Liver (tissue), 9 donors: ENCODE data around the gene FGD4. TPM values are rescaled to one million over a fixed set of nuclear protein-coding genes. Genes with fewer than 3 reads are reported as not detected.

Experiments
- DNase-seq: peaks from one replicate; pipeline ENCODE4 v3.0.0-alpha.2; 2017; ENCODE audit warnings: low spot score
- H3K27ac ChIP-seq, 2 donors: one replicate each; pipeline ENCODE4 v1.7.0; 2013; ENCODE audit warnings: inconsistent platforms in 2 of 2, low read length in 2 of 2, control low read depth in 1 of 2, low read depth in 1 of 2, mild to moderate bottlenecking in 1 of 2
- H3K27me3 ChIP-seq, 4 donors: one replicate each; pipeline versions ENCODE4 v1.6.1 to v1.7.0; 2013; ENCODE audit warnings: low read length in 3 of 4, inconsistent platforms in 1 of 4, mild to moderate bottlenecking in 1 of 4, moderate library complexity in 1 of 4; ENCODE audit not compliant: control insufficient read depth in 4 of 4, insufficient read depth in 4 of 4
- H3K36me3 ChIP-seq, 4 donors: one replicate each; pipeline versions ENCODE4 v1.6.1 to v1.7.0; 2013; ENCODE audit warnings: low read length in 3 of 4, mild to moderate bottlenecking in 3 of 4, low read depth in 1 of 4, moderate library complexity in 1 of 4; ENCODE audit not compliant: control insufficient read depth in 4 of 4, insufficient read depth in 3 of 4
- H3K4me1 ChIP-seq, 4 donors: one replicate each; pipeline versions ENCODE4 v1.6.1 to v1.7.0; 2013; ENCODE audit warnings: low read length in 3 of 4, mild to moderate bottlenecking in 3 of 4, moderate library complexity in 1 of 4; ENCODE audit not compliant: control insufficient read depth in 4 of 4, insufficient read depth in 4 of 4
- H3K4me3 ChIP-seq, 3 donors: one replicate each; pipeline versions ENCODE4 v1.6.1 to v1.7.0; 2013; ENCODE audit warnings: low read length in 3 of 3, control low read depth in 1 of 3, low read depth in 1 of 3, mild to moderate bottlenecking in 1 of 3
- H3K9ac ChIP-seq, 2 donors: one replicate each; pipeline ENCODE4 v1.7.0; 2013; ENCODE audit warnings: low read length in 2 of 2, mild to moderate bottlenecking in 2 of 2, moderate library complexity in 2 of 2, control low read depth in 1 of 2, low read depth in 1 of 2
- H3K9me3 ChIP-seq, 4 donors: one replicate each; pipeline versions ENCODE4 v1.6.1 to v1.7.0; 2013; ENCODE audit warnings: low read length in 3 of 4; ENCODE audit not compliant: control insufficient read depth in 4 of 4
- EGR1 ChIP-seq, 2 donors: IDR thresholded peaks; 2 replicates each; pipeline ENCODE4 v1.6.1; 2016 to 2018; ENCODE audit warnings: antibody characterized with exemption in 2 of 2, low read depth in 2 of 2
- FOXA1 ChIP-seq: IDR thresholded peaks from 2 replicates; pipeline ENCODE4 v1.6.1; 2016; ENCODE audit warnings: antibody characterized with exemption
- FOXA2 ChIP-seq: IDR thresholded peaks from 2 replicates; pipeline ENCODE4 v1.6.1; 2016; ENCODE audit warnings: antibody characterized with exemption
- GABPA ChIP-seq, 2 donors: IDR thresholded peaks in 1 of 2; conservative IDR thresholded peaks in 1 of 2; 2 replicates each; pipeline ENCODE4 v1.6.1; 2016; ENCODE audit warnings: antibody characterized with exemption in 2 of 2, mild to moderate bottlenecking in 1 of 2, moderate library complexity in 1 of 2
- HNF4A ChIP-seq, 2 donors: conservative IDR thresholded peaks; 2 replicates each; pipeline ENCODE4 v1.6.1; 2016; ENCODE audit warnings: antibody characterized with exemption in 2 of 2, mild to moderate bottlenecking in 2 of 2
- HNF4G ChIP-seq: IDR thresholded peaks from 2 replicates; pipeline ENCODE4 v1.6.1; 2016; ENCODE audit warnings: antibody characterized with exemption
- NR2F2 ChIP-seq: IDR thresholded peaks from 2 replicates; pipeline ENCODE4 v1.6.1; 2016; ENCODE audit warnings: antibody characterized with exemption
- RAD21 ChIP-seq, 2 donors: IDR thresholded peaks; 2 replicates each; pipeline ENCODE4 v1.6.1; 2016; ENCODE audit warnings: antibody characterized with exemption in 2 of 2, mild to moderate bottlenecking in 2 of 2
- RXRA ChIP-seq, 2 donors: IDR thresholded peaks; 2 replicates each; pipeline ENCODE4 v1.6.1; 2017 to 2018; ENCODE audit warnings: antibody characterized with exemption in 2 of 2, mild to moderate bottlenecking in 1 of 2
- SP1 ChIP-seq: IDR thresholded peaks from 2 replicates; pipeline ENCODE4 v1.6.1; 2018; ENCODE audit warnings: antibody characterized with exemption, mild to moderate bottlenecking
- WGBS: extraction: QIAGEN DNeasy Blood & Tissue Kit; methylation state at CpG from one replicate; pipeline ENCODE4 v1.1.7; 2013; 5-methylcytosine and 5-hydroxymethylcytosine counted together
- polyA plus RNA-seq, 2 donors: library from polyadenylated mRNA; stranded (reverse) in 1 of 2; unstranded in 1 of 2; fragments of 200-250 nt in 1 of 2; fragments of >200 nt in 1 of 2; fragmentation: Nextera tagmentation in 1 of 2; extraction: Ambion mirVana in 1 of 2; gene quantifications; one replicate each; pipeline versions ENCODE4 v1.2.1 to v1.2.3, GENCODE V29; 2013 to 2015
- total RNA-seq, 2 donors: library from RNA; depleted of rRNA; stranded (reverse); fragments of >200 nt; gene quantifications; one replicate each; pipeline ENCODE4 v1.2.3, GENCODE V29; 2014
- TF ChIP-seq, protein P1 (sequence below): IDR thresholded peaks from 2 replicates; pipeline ENCODE4 v1.6.1; 2016; ENCODE audit warnings: antibody characterized with exemption
- TF ChIP-seq, protein P2 (sequence below): IDR thresholded peaks from 2 replicates; pipeline ENCODE4 v1.6.1; 2016; ENCODE audit warnings: antibody characterized with exemption, mild to moderate bottlenecking
- TF ChIP-seq, protein P3 (sequence below): IDR thresholded peaks from 2 replicates; pipeline ENCODE4 v1.6.1; 2016; ENCODE audit warnings: antibody characterized with exemption
- TF ChIP-seq, protein P4 (sequence below): IDR thresholded peaks from 2 replicates; pipeline ENCODE4 v1.6.1; 2016; ENCODE audit warnings: antibody characterized with exemption
- TF ChIP-seq, protein P5 (sequence below): fragments of 150-350 bp; IDR thresholded peaks from 2 replicates; pipeline ENCODE4 v1.5.1; 2017; ENCODE audit warnings: improper control_type of control experiment, low read depth, low read length; ENCODE audit not compliant: missing input control
- donor health status: healthy.
- donor health status: healthy.
- donor health status: healthy.
- donor health status: healthy.
- donor health status: healthy.

The FGD4 gene
- total and polyA plus RNA-seq, 4 donors = 3.8 to 26.4 (median 9.0) TPM

DNA sequence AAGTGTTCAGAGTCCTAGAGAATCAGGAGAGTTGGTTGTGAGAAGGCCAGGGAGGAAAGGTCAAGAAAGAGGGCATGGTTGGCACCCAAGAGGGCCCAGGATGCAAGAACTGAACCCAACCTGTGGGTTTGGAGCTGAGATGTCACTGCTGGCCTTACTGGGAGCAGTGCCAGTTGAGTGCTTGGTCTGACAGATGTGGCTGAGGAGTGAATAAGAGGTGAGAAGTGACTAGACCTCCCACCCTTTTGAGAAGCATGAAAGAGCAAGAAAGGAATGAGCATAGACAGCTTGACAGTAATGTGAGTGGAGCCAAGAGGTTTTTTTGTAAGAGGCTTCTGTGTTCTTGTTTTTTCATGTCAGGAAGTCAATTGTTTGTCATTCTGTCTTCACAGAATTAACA lies 95.3 kb downstream of the FGD4 start:
- DNase-seq = no peak
- H3K4me1 ChIP-seq = peaks cover 0 to 3% (median under 1%) of the 10 kb centered on the region in 4 donors
- H3K36me3 ChIP-seq = no peaks in the 10 kb centered on the region
- TF ChIP-seq, protein P1, sequence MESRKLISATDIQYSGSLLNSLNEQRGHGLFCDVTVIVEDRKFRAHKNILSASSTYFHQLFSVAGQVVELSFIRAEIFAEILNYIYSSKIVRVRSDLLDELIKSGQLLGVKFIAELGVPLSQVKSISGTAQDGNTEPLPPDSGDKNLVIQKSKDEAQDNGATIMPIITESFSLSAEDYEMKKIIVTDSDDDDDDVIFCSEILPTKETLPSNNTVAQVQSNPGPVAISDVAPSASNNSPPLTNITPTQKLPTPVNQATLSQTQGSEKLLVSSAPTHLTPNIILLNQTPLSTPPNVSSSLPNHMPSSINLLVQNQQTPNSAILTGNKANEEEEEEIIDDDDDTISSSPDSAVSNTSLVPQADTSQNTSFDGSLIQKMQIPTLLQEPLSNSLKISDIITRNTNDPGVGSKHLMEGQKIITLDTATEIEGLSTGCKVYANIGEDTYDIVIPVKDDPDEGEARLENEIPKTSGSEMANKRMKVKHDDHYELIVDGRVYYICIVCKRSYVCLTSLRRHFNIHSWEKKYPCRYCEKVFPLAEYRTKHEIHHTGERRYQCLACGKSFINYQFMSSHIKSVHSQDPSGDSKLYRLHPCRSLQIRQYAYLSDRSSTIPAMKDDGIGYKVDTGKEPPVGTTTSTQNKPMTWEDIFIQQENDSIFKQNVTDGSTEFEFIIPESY = no peak
- TF ChIP-seq FOXA2 (no peak), HNF4G (no peak), FOXA1 (no peak), EGR1 (IDR thresholded peaks at IDR 0.05; ENCODE audit: low read depth in 2 of 2) (no peak)
- TF ChIP-seq, protein P2, sequence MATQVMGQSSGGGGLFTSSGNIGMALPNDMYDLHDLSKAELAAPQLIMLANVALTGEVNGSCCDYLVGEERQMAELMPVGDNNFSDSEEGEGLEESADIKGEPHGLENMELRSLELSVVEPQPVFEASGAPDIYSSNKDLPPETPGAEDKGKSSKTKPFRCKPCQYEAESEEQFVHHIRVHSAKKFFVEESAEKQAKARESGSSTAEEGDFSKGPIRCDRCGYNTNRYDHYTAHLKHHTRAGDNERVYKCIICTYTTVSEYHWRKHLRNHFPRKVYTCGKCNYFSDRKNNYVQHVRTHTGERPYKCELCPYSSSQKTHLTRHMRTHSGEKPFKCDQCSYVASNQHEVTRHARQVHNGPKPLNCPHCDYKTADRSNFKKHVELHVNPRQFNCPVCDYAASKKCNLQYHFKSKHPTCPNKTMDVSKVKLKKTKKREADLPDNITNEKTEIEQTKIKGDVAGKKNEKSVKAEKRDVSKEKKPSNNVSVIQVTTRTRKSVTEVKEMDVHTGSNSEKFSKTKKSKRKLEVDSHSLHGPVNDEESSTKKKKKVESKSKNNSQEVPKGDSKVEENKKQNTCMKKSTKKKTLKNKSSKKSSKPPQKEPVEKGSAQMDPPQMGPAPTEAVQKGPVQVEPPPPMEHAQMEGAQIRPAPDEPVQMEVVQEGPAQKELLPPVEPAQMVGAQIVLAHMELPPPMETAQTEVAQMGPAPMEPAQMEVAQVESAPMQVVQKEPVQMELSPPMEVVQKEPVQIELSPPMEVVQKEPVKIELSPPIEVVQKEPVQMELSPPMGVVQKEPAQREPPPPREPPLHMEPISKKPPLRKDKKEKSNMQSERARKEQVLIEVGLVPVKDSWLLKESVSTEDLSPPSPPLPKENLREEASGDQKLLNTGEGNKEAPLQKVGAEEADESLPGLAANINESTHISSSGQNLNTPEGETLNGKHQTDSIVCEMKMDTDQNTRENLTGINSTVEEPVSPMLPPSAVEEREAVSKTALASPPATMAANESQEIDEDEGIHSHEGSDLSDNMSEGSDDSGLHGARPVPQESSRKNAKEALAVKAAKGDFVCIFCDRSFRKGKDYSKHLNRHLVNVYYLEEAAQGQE = no peak
- TF ChIP-seq, protein P3, sequence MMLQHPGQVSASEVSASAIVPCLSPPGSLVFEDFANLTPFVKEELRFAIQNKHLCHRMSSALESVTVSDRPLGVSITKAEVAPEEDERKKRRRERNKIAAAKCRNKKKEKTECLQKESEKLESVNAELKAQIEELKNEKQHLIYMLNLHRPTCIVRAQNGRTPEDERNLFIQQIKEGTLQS = no peak
- no peaks in the 10 kb centered on the region for H3K9me3 ChIP-seq
- no peak overlapping the region for H3K27ac ChIP-seq
- no peak overlapping the region for H3K4me3 ChIP-seq
- no peak overlapping the region for H3K9ac ChIP-seq
- no peaks in the 10 kb centered on the region for H3K27me3 ChIP-seq

DNA sequence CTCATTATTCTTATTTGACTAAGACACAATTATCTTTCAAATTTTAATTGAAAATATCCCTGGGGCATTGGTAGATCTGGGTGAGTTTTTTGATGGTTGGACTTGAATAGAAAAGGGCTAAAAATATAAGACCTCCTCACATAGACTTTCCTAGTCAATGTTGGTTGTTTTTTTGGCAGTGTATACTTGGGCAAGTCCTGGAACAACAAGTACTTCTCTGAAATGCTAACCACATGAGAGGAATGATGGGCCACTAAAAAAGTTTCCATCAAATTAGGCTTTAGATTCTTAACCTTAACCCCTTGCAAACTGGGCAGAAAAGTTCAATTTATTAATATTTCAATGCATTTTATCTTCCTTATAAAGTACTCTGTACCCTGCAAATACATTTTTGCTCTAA lies 97.6 kb downstream of the FGD4 start:
- H3K27me3 ChIP-seq = no peaks in the 10 kb centered on the region
- TF ChIP-seq, protein P1 = no peak
- TF ChIP-seq, protein P4, sequence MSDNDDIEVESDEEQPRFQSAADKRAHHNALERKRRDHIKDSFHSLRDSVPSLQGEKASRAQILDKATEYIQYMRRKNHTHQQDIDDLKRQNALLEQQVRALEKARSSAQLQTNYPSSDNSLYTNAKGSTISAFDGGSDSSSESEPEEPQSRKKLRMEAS = no peak
- TF ChIP-seq FOXA1 = no peak
- no peak for TF ChIP-seq GABPA (IDR thresholded peaks at IDR 0.05 in 1 of 2, conservative IDR thresholded peaks at IDR 0.05 in 1 of 2)
- H3K36me3 ChIP-seq = no peaks in the 10 kb centered on the region
- H3K27ac ChIP-seq = no peak overlapping the region
- DNase-seq = no peak
- H3K4me3 ChIP-seq = no peak overlapping the region
- H3K9ac ChIP-seq = no peak overlapping the region
- H3K4me1 ChIP-seq = peaks cover 2 to 12% (median 9%) of the 10 kb centered on the region in 4 donors
- H3K9me3 ChIP-seq = no peaks in the 10 kb centered on the region

DNA sequence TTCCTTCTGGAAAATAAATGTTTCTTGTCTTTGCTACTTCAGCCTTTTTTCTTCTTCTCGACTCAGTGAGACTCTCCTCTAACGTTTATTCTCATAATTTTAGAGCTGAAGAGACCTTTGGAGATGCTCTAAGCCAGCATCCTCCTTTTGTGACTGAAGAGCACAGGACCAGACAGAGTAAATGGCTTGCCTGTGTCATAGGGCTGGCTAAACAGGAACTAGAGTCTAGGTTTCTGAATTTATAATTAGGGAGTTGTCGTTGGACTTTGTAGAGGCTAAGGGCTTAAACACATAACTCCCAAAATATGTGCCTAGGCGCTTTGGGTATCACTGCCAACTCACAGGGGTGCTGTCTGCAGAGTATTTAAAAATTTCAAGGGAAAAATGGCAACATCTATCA lies 98.5 kb downstream of the FGD4 start:
- no peak overlapping the region for H3K27ac ChIP-seq
- H3K27me3 ChIP-seq = no peaks in the 10 kb centered on the region
- H3K4me1 ChIP-seq = peaks cover 2 to 16% (median 11%) of the 10 kb centered on the region in 4 donors
- no peak overlapping the region for H3K4me3 ChIP-seq
- DNase-seq = no peak
- no peaks in the 10 kb centered on the region for H3K36me3 ChIP-seq
- H3K9me3 ChIP-seq = no peaks in the 10 kb centered on the region
- 67% methylated on average over 4 of the region's 4 CpGs for WGBS
- TF ChIP-seq RXRA (IDR thresholded peaks at IDR 0.05) (no peak), FOXA2 (no peak), FOXA1 (no peak), EGR1 (IDR thresholded peaks at IDR 0.05; ENCODE audit: low read depth in 2 of 2) (no peak), RAD21 (IDR thresholded peaks at IDR 0.05) (no peak), NR2F2 (no peak), HNF4A (conservative IDR thresholded peaks at IDR 0.05) (no peak), SP1 (no peak)
- TF ChIP-seq, protein P5, sequence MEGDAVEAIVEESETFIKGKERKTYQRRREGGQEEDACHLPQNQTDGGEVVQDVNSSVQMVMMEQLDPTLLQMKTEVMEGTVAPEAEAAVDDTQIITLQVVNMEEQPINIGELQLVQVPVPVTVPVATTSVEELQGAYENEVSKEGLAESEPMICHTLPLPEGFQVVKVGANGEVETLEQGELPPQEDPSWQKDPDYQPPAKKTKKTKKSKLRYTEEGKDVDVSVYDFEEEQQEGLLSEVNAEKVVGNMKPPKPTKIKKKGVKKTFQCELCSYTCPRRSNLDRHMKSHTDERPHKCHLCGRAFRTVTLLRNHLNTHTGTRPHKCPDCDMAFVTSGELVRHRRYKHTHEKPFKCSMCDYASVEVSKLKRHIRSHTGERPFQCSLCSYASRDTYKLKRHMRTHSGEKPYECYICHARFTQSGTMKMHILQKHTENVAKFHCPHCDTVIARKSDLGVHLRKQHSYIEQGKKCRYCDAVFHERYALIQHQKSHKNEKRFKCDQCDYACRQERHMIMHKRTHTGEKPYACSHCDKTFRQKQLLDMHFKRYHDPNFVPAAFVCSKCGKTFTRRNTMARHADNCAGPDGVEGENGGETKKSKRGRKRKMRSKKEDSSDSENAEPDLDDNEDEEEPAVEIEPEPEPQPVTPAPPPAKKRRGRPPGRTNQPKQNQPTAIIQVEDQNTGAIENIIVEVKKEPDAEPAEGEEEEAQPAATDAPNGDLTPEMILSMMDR = no peak
- TF ChIP-seq, protein P3 = no peak
- TF ChIP-seq, protein P4 = no peak
- H3K9ac ChIP-seq = no peak overlapping the region
